GM12875 (cell line): ENCODE measurements around the gene RPS6KA5.

Experiments
- H3K4me3 ChIP-seq: one replicate; pipeline ENCODE4 v1.5.1; 2011; ENCODE audit warnings: low read depth, low read length, control low read depth
- TF ChIP-seq, protein P1 (sequence below): IDR thresholded peaks from 2 replicates; pipeline ENCODE4 v1.5.1; 2011; ENCODE audit warnings: low read depth, mild to moderate bottlenecking, control low read depth, inconsistent platforms, low read length, moderate library complexity, borderline replicate concordance; ENCODE audit not compliant: insufficient read depth

Gene RPS6KA5

DNA sequence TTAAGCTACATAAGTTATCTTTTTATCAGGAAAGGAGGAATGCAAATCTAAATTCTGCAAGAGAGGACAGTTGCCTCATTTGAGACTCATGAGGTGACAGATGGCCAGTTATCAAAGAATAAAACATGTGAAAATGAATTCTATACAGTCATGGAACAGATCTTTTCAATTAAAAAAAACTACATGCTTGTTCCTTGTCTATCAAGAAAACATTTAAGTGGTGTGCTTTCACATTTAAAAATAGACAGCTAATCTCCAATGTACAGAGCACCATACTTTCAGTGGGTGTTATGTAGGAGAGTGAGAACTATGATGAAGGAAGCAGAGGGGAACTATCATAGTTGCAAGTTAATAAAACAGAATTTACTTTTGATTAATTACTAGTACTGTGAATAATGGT is 167.5 kb downstream of the RPS6KA5 start:
- H3K4me3 ChIP-seq: no peak overlapping the region
- TF ChIP-seq, protein P1, sequence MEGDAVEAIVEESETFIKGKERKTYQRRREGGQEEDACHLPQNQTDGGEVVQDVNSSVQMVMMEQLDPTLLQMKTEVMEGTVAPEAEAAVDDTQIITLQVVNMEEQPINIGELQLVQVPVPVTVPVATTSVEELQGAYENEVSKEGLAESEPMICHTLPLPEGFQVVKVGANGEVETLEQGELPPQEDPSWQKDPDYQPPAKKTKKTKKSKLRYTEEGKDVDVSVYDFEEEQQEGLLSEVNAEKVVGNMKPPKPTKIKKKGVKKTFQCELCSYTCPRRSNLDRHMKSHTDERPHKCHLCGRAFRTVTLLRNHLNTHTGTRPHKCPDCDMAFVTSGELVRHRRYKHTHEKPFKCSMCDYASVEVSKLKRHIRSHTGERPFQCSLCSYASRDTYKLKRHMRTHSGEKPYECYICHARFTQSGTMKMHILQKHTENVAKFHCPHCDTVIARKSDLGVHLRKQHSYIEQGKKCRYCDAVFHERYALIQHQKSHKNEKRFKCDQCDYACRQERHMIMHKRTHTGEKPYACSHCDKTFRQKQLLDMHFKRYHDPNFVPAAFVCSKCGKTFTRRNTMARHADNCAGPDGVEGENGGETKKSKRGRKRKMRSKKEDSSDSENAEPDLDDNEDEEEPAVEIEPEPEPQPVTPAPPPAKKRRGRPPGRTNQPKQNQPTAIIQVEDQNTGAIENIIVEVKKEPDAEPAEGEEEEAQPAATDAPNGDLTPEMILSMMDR: no peak

DNA sequence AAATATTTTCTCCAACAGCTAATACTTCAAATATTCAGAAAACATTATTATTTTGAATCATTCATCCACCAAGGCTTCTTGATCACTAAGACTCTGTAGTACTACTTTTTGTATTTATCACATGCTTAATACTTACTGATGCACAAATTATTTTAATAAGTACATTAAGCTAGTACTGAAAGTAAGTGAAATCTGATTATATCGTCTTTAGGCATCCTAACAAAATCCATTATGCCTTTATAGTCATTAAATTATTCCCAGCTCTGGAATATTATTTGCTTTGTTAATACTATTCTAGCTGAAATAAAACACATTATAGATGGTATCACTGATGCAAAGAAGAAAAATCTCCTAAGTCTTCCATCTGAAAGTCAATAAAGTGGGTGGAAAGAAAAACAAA is 169.1 kb downstream of the RPS6KA5 start:
- no peak overlapping the region for H3K4me3 ChIP-seq
- TF ChIP-seq, protein P1: no peak

- H3K4me3 ChIP-seq: no peak overlapping the region
- TF ChIP-seq, protein P1: no peak
Measured at GRCh38 chr14:90890322-90891020, 170.0 kb downstream of the RPS6KA5 start.

GRCh38 chr14:90886297-90886815 is 174.1 kb downstream of the RPS6KA5 start:
- TF ChIP-seq, protein P1: no peak
- no peak overlapping the region for H3K4me3 ChIP-seq

DNA sequence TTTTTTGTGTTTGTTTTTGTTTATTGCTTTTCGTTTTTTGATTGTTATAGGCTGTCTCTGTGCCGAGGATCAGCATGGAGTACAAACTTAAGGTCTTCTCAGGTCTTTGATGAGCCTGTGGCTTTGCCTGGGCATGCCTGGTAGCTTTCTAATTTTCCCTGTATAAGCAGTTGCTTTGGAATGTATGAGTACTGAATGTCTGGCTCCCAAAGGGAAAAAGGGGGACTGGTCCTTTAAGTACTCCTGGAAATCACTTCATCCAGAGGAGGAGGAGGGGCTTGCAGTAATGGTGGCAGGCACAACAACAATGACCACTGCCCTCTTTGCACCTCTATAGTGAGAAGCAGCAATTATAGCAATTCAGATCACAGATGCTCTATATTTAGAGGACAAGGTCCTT is 176.7 kb downstream of the RPS6KA5 start:
- no peak overlapping the region for H3K4me3 ChIP-seq
- TF ChIP-seq, protein P1: no peak

GRCh38 chr14:90883197-90883596 is 177.2 kb downstream of the RPS6KA5 start:
- TF ChIP-seq, protein P1: no peak
- no peak overlapping the region for H3K4me3 ChIP-seq

DNA sequence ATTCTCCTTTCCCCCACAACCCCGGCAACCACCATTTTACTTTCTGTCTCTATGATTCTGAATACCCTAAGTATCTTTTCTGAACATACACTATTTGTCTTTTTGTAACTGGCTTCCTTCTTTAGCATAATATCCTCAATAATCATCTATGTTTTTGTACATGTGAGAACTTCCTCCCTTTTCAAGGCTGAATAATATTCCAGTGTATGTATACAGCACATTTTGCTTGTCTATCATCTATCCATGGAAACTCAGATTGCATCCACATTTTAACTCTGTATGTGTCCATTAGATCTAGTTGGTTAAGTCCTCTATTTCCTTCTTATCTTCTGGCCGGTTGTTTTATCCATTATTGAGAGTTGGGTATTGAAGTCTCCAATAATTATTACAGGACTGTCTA is 180.2 kb downstream of the RPS6KA5 start:
- TF ChIP-seq, protein P1: no peak
- no peak overlapping the region for H3K4me3 ChIP-seq
